Activated CD8-positive, alpha-beta T cell treated with anti-CD3 and anti-CD28 coated beads, Interleukin-2, amount 10 ng/mL, durations not matched to agents 7 days and 5 days (primary cell): Measurements from ENCODE around the gene FAM149A. TPM values are rescaled to one million over a fixed set of nuclear protein-coding genes. Genes with fewer than 3 reads are reported as not detected.
A peak's percentile ranks its signal among the peaks of the same experiment; 100 is the strongest.

ENCODE experiments used
- ATAC-seq: fragments of 150-1000 bp; cut with Tn5 transposase; one replicate; pipeline ENCODE4 v1.10.0; 2021; ENCODE audit warnings: moderate library complexity
- CTCF ChIA-PET: fragments of 350-600 bp; sonication (Branson Sonifier 250); formaldehyde crosslinking; loops from one replicate; lab custom pipeline; 2021; ENCODE audit warnings: antibody characterized with exemption; lab: Charles Lee
- POLR2A ChIA-PET: fragments of 350-600 bp; sonication (Branson Sonifier 250); formaldehyde crosslinking; loops from one replicate; lab custom pipeline; 2021; ENCODE audit warnings: antibody characterized with exemption; lab: Charles Lee
- DNase-seq: peaks from one replicate; pipeline ENCODE4 v3.0.0-alpha.2; 2020
- H3K27ac Mint-ChIP-seq: one replicate; pipeline ENCODE4 v1.8.0; 2021; ENCODE audit warnings: mild to moderate bottlenecking, mixed read lengths
- H3K27me3 Mint-ChIP-seq: one replicate; pipeline ENCODE4 v1.8.0; 2021; ENCODE audit warnings: low read depth, mixed read lengths
- H3K36me3 Mint-ChIP-seq: one replicate; pipeline ENCODE4 v1.8.0; 2021; ENCODE audit warnings: low read depth, mixed read lengths
- H3K4me1 Mint-ChIP-seq: one replicate; pipeline ENCODE4 v1.8.0; 2021; ENCODE audit warnings: low read depth, mixed read lengths
- H3K4me3 Mint-ChIP-seq: one replicate; pipeline ENCODE4 v1.8.0; 2021; ENCODE audit warnings: mild to moderate bottlenecking, mixed read lengths
- H3K9me3 Mint-ChIP-seq: one replicate; pipeline ENCODE4 v1.8.0; 2022; ENCODE audit warnings: mixed read lengths; ENCODE audit not compliant: insufficient read depth
- total RNA-seq, 2 experiments: library from RNA; stranded (reverse); gene quantifications; one replicate each; pipeline ENCODE4 v1.2.3, GENCODE V29; 2021

FAM149A gene
- total RNA-seq, 2 experiments from 2014 or later, result 0.29 to 0.66 TPM

DNA sequence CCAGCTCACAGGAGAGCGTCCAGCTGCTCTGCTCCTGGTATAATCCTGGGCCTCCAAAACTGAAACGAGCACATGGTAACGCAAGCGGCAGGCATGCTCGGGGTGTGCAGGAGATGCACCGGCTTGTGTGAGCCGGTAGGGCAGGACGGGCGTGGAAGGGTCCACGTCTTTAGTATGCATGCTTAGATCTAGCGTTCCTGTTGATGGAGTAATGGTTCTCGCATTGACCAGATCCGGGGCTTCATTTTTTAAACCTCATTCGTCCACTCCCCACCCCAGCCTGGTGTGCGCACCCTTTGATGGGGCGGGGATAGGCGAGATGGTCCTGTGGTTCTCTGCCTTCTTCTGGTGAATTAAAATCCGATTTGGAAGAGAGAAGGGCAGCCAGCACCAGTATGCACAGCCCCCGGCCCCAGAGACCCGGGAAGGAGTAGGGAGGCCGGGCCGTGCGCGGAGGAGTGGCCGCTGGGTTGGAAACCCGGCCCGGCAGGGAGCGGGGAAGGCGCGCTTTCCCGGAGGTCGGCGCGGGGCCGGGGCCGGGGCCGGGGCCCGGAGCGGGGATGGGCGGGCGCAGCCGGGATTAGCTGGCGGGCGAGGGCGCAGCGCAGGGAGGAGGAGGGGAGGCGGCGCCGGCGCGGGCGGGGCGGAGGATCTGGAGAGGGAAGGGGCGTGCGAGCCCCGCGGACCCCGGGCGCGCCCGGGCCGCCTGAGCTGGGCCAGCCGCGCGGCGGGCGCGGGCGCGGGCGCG is 39.9 kb downstream of the FAM149A start:
- Mint-ChIP-seq H3K9me3 (no peaks in the 10 kb centered on the region), H3K4me1 (peaks cover 11% of the 10 kb centered on the region), H3K4me3 (peak overlapping the region; percentile 67), H3K27ac (no peak overlapping the region), H3K27me3 (peaks cover 45% of the 10 kb centered on the region), H3K36me3 (no peaks in the 10 kb centered on the region)
- ChIA-PET POLR2A (no interaction called here), CTCF (no interaction called here)
- no peak for DNase-seq
- peak; percentile 62 for ATAC-seq

DNA sequence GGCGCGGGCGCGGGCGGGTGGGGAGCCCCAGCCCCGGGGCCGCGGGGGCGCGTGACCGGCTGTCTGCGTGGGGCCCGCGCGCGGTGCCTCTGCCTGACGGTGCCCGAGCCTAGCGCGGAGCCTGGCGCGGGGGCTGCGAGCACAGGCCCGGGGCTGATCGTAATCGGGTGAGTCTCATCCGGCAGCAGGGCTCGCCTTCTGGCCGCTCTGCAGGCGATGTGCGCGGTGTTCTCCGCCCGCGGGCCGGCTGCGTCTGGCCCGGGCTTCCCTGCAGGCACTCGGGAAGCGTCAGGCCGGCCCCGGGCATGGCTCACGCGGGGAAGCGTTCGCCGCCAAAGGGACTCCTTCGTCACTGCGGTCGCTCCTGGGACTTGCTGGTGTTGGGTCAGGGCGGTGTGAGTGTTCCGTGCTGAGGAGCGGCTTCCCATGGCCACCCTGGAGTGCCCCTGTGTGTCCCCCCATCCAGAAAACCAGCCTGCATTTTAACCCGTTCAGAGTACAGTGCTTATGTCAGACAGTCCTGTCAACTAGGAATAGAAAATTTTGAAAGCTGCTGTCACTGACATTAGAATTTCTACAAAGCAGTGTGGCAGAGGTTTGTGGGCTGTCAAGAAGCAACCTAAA is 40.6 kb downstream of the FAM149A start:
- H3K27ac Mint-ChIP-seq, result no peak overlapping the region
- H3K27me3 Mint-ChIP-seq, result peaks cover 45% of the 10 kb centered on the region
- CTCF ChIA-PET, result no interaction called here
- H3K4me3 Mint-ChIP-seq, result peak overlapping the region; percentile 65
- ATAC-seq (peak; percentile 72), DNase-seq (peak; percentile 28)
- H3K4me1 Mint-ChIP-seq, result peaks cover 11% of the 10 kb centered on the region
- no peaks in the 10 kb centered on the region for H3K9me3 Mint-ChIP-seq
- POLR2A ChIA-PET, result interaction anchor here (0.6 kb wide), 1 partner anchor 123 kb away, joined by 3 read pairs; no protein-coding TSS in a partner anchor
- no peaks in the 10 kb centered on the region for H3K36me3 Mint-ChIP-seq

GRCh38 chr4:186146458-186146857 is 42.0 kb downstream of the FAM149A start:
- Mint-ChIP-seq H3K27ac (no peak overlapping the region), H3K36me3 (no peaks in the 10 kb centered on the region), H3K4me3 (no peak overlapping the region), H3K9me3 (no peaks in the 10 kb centered on the region), H3K27me3 (peaks cover 43% of the 10 kb centered on the region), H3K4me1 (peaks cover 11% of the 10 kb centered on the region)
- ChIA-PET CTCF (interaction anchor here (0.9 to 3.0 kb wide), 3 partner anchors 9 to 549 kb away, joined by 3 to 15 read pairs (median 5); no protein-coding TSS in a partner anchor), POLR2A (no interaction called here)
- DNase-seq (no peak), ATAC-seq (no peak)

GRCh38 chr4:186148336-186148975 is 44.0 kb downstream of the FAM149A start:
- H3K4me1 Mint-ChIP-seq, result peaks cover 11% of the 10 kb centered on the region
- DNase-seq (no peak), ATAC-seq (no peak)
- no peak overlapping the region for H3K27ac Mint-ChIP-seq
- ChIA-PET POLR2A (no interaction called here), CTCF (interaction anchor here (3.0 kb wide), 1 partner anchor 11 kb away, joined by 15 read pairs; no protein-coding TSS in a partner anchor)
- no peak overlapping the region for H3K4me3 Mint-ChIP-seq
- H3K9me3 Mint-ChIP-seq, result no peaks in the 10 kb centered on the region
- H3K27me3 Mint-ChIP-seq, result peaks cover 35% of the 10 kb centered on the region
- no peaks in the 10 kb centered on the region for H3K36me3 Mint-ChIP-seq

DNA sequence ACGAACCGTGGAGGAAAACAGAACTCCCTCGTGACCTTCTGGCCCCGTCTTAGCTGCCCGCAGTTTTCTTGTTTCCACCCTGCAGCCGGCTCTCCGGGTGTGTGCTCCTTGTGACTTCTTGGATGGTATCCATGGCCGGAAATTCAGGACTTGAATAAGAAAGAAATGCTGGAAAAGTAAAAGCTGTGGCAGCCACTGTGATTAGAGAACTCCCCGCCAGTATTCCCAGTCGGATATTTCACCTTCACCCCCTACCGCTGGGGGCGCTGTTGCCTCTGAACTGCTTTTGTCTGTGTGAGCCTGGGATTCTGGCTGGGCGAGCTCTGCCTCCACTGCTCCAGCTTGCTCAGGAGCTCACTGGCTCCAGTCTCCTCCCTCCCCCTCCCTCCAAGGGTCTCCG is 45.4 kb downstream of the FAM149A start:
- CTCF ChIA-PET, result interaction anchor here (0.5 kb wide), 1 partner anchor 81 kb away, joined by 3 read pairs; the partner anchor contains the start of gene TLR3
- no peaks in the 10 kb centered on the region for H3K9me3 Mint-ChIP-seq
- ATAC-seq (no peak), DNase-seq (no peak)
- H3K4me3 Mint-ChIP-seq, result no peak overlapping the region
- no peaks in the 10 kb centered on the region for H3K36me3 Mint-ChIP-seq
- peaks cover 3% of the 10 kb centered on the region for H3K4me1 Mint-ChIP-seq
- POLR2A ChIA-PET, result no interaction called here
- peaks cover 26% of the 10 kb centered on the region for H3K27me3 Mint-ChIP-seq
- no peak overlapping the region for H3K27ac Mint-ChIP-seq

DNA sequence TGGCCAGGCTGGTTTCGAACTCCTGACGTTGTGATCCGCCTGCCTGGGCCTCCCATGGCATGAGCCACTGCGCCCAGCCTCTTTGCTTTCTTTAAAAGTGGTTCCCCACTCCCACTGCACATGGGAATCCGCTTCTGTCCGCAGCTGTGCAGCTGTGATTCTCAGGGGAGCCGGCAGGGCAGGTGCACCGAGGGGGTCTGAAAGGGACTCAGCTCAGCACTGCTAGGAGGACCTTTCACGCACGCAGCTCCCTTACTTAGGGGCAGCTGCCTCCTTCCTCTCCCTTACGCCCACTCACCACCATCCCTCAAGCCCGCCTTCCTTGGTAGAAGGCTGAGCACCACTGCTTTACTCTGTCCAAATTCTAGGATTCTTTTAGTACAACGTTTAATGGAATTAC is 46.4 kb downstream of the FAM149A start:
- H3K27ac Mint-ChIP-seq, result no peak overlapping the region
- no peak for ATAC-seq
- CTCF ChIA-PET, result interaction anchor here (0.8 kb wide), 1 partner anchor 248 kb away, joined by 3 read pairs; no protein-coding TSS in a partner anchor
- H3K36me3 Mint-ChIP-seq, result no peaks in the 10 kb centered on the region
- POLR2A ChIA-PET, result no interaction called here
- no peaks in the 10 kb centered on the region for H3K9me3 Mint-ChIP-seq
- H3K27me3 Mint-ChIP-seq, result peaks cover 17% of the 10 kb centered on the region
- H3K4me1 Mint-ChIP-seq, result no peaks in the 10 kb centered on the region
- no peak for DNase-seq
- no peak overlapping the region for H3K4me3 Mint-ChIP-seq

DNA sequence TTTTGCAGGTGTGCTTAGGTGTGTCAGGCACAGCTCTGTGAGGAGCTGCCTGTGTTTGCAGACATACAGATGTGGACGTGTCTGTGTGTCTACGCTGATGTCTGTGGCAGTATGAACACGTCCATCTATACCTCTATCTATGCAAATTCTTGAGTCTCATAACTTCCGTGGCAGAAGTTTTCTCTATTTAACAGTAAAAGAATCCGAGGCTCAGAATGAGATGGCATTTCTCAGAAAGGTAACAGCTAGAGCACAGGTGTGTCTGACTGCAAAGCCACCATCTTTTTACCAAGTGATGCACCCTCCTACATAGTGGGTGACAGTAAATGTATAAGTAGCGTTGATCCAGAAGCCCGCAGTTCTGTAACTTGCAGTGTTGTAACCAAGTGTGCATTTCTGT is 47.0 kb downstream of the FAM149A start:
- DNase-seq (no peak), ATAC-seq (no peak)
- Mint-ChIP-seq H3K36me3 (no peaks in the 10 kb centered on the region), H3K4me3 (no peak overlapping the region), H3K4me1 (no peaks in the 10 kb centered on the region), H3K9me3 (no peaks in the 10 kb centered on the region), H3K27me3 (peaks cover 11% of the 10 kb centered on the region), H3K27ac (no peak overlapping the region)
- ChIA-PET POLR2A (no interaction called here), CTCF (interaction anchor here (0.8 kb wide), 1 partner anchor 248 kb away, joined by 3 read pairs; no protein-coding TSS in a partner anchor)

- H3K36me3 Mint-ChIP-seq, result no peaks in the 10 kb centered on the region
- DNase-seq, result no peak
- H3K4me3 Mint-ChIP-seq, result no peak overlapping the region
- ChIA-PET POLR2A (interaction anchor here (1.0 to 2.0 kb wide), 2 partner anchors 31 to 33 kb away, joined by 3 to 5 read pairs; partner anchors contain the start of gene CYP4V2), CTCF (interaction anchor here (1.1 kb wide), 1 partner anchor 11 kb away, joined by 3 read pairs; no protein-coding TSS in a partner anchor)
- ATAC-seq, result no peak
- no peaks in the 10 kb centered on the region for H3K27me3 Mint-ChIP-seq
- no peak overlapping the region for H3K27ac Mint-ChIP-seq
- H3K4me1 Mint-ChIP-seq, result peaks cover 4% of the 10 kb centered on the region
- no peaks in the 10 kb centered on the region for H3K9me3 Mint-ChIP-seq
Measured at GRCh38 chr4:186158021-186158813, 53.7 kb downstream of the FAM149A start.

DNA sequence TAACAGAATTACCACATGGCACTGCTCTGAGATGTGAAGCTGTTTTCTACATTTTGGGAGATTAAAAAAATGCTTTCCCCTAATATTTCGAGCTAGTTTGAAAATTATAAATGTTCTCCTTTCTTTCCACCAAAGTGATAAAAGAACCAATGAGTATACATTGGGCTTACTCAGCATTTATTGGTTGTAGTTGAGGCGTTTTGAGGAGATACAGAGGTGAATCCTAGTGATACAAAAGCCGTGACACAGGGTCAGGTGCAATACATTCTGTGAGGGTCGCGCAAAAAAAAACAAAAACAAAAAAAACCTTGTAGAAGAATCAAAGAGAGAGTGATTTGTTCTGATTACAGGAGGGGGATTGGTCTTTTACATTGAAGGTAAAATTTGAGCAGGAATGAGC is 54.5 kb downstream of the FAM149A start:
- Mint-ChIP-seq H3K4me1 (peaks cover 4% of the 10 kb centered on the region), H3K4me3 (no peak overlapping the region), H3K9me3 (no peaks in the 10 kb centered on the region), H3K27ac (no peak overlapping the region), H3K36me3 (no peaks in the 10 kb centered on the region), H3K27me3 (no peaks in the 10 kb centered on the region)
- CTCF ChIA-PET, result interaction anchor here (1.1 kb wide), 1 partner anchor 12 kb away, joined by 3 read pairs; no protein-coding TSS in a partner anchor
- POLR2A ChIA-PET, result interaction anchor here (2.0 kb wide), 1 partner anchor 32 kb away, joined by 5 read pairs; the partner anchor contains the start of gene CYP4V2
- no peak for ATAC-seq
- no peak for DNase-seq

DNA sequence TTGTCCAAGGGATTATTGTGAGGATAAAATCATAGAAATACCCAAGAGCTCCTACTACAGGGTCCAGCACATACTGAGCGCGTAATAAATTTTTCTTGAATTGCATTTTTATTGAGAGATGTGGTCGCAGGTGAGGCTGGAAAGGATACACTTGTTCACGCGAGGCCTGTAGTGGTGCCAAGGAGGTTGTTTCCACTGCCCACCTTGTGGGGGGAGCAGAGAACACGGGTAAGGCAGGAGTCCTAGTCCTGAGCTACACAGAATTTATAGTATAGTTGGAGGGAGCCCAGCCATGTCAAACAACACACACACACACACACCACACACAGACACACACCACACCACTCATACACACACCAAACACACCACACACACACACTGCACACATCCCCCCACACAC is 55.1 kb downstream of the FAM149A start:
- no peak for DNase-seq
- ChIA-PET POLR2A (interaction anchor here (2.0 kb wide), 1 partner anchor 32 kb away, joined by 5 read pairs; the partner anchor contains the start of gene CYP4V2), CTCF (interaction anchor here (0.6 to 1.1 kb wide), 2 partner anchors 13 to 23 kb away, joined by 3 read pairs; no protein-coding TSS in a partner anchor)
- peak; percentile 40 for ATAC-seq
- no peaks in the 10 kb centered on the region for H3K36me3 Mint-ChIP-seq
- no peak overlapping the region for H3K27ac Mint-ChIP-seq
- no peaks in the 10 kb centered on the region for H3K9me3 Mint-ChIP-seq
- H3K4me3 Mint-ChIP-seq, result no peak overlapping the region
- no peaks in the 10 kb centered on the region for H3K27me3 Mint-ChIP-seq
- H3K4me1 Mint-ChIP-seq, result peaks cover 4% of the 10 kb centered on the region

DNA sequence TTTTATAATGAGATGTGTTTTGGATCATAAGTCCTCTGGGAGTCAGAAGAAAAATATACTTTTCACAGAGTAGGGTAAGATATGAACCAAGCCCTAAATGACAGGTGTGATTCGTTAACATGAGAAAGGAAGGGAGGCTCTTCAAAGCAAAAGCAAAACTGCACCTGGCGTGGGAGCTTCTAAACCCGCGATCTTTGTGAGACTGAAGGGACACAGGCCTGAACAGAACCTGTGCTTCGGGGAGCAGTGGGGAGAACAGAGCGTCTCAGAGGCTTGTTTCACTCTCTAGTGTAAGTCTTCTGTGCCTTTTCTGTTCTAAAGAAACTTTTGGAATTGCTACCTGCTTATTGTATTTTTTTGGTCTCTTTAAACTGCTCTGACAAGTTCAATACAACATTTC is 56.6 kb downstream of the FAM149A start:
- H3K4me1 Mint-ChIP-seq, result peaks cover 4% of the 10 kb centered on the region
- POLR2A ChIA-PET, result no interaction called here
- H3K36me3 Mint-ChIP-seq, result no peaks in the 10 kb centered on the region
- no peak overlapping the region for H3K27ac Mint-ChIP-seq
- peak overlapping the region; percentile 32 for H3K4me3 Mint-ChIP-seq
- H3K27me3 Mint-ChIP-seq, result no peaks in the 10 kb centered on the region
- CTCF ChIA-PET, result interaction anchor here (1.1 kb wide), 1 partner anchor 17 kb away, joined by 4 read pairs; no protein-coding TSS in a partner anchor
- ATAC-seq, result no peak
- H3K9me3 Mint-ChIP-seq, result no peaks in the 10 kb centered on the region
- peak; percentile 44 for DNase-seq
